GM19240 (cell line): Measurements from ENCODE around the gene VWA5A.
"Not testable (repeated sequence)": the region's sequence is repeated elsewhere in the genome, so short reads cannot be mapped to it uniquely, and the experiment has no call there.

Source experiments
- DNase-seq: peaks from one replicate; pipeline ENCODE4 v3.0.0; 2011; ENCODE audit warnings: low spot score; ENCODE audit not compliant: insufficient read length

The VWA5A gene

GRCh38 chr11:124090996-124091395 lies 24.3 kb upstream of the VWA5A start:
- no peak for DNase-seq

GRCh38 chr11:124093330-124093729 lies 21.9 kb upstream of the VWA5A start:
- DNase-seq: no peak

- DNase-seq: no peak
These were observed 20.5 kb upstream of the VWA5A start for GRCh38 chr11:124094731-124095130.

- DNase-seq: no peak
These were observed 18.9 kb upstream of the VWA5A start for GRCh38 chr11:124096364-124096763.

- DNase-seq: no peak
These were observed 17.1 kb upstream of the VWA5A start for GRCh38 chr11:124098141-124098540.

- DNase-seq: no peak
These were observed 13.5 kb upstream of the VWA5A start for GRCh38 chr11:124101737-124102136.

- no peak for DNase-seq
These were observed 7.1 kb upstream of the VWA5A start for GRCh38 chr11:124108156-124108555.

GRCh38 chr11:124109377-124109776 lies 5.9 kb upstream of the VWA5A start:
- DNase-seq: no peak

- DNase-seq: no peak
These were observed 5.0 kb upstream of the VWA5A start for GRCh38 chr11:124110201-124110600.

- no peak for DNase-seq
These were observed 1.4 kb upstream of the VWA5A start for GRCh38 chr11:124113890-124114289.

- no peak for DNase-seq
These were observed 749 bp downstream of the VWA5A start for GRCh38 chr11:124115782-124116616.

- DNase-seq: no peak
These were observed 3.9 kb downstream of the VWA5A start for GRCh38 chr11:124119103-124119502.

- no peak for DNase-seq
These were observed 5.6 kb downstream of the VWA5A start for GRCh38 chr11:124120891-124121290.

- DNase-seq: no peak
These were observed 6.9 kb downstream of the VWA5A start for GRCh38 chr11:124122123-124122522.

GRCh38 chr11:124123622-124124021 lies 8.4 kb downstream of the VWA5A start:
- no peak for DNase-seq

- not testable (repeated sequence) for DNase-seq
These were observed 11.9 kb downstream of the VWA5A start for GRCh38 chr11:124127134-124127533.

GRCh38 chr11:124143034-124143433 lies 27.8 kb downstream of the VWA5A start:
- no peak for DNase-seq

GRCh38 chr11:124147951-124148350 lies 32.7 kb downstream of the VWA5A start:
- no peak for DNase-seq

- no peak for DNase-seq
These were observed 35.4 kb downstream of the VWA5A start for GRCh38 chr11:124150684-124151083.

- no peak for DNase-seq
These were observed 37.6 kb downstream of the VWA5A start for GRCh38 chr11:124152770-124153407.

- no peak for DNase-seq
These were observed 38.6 kb downstream of the VWA5A start for GRCh38 chr11:124153821-124154220.

GRCh38 chr11:124159481-124159880 lies 44.2 kb downstream of the VWA5A start:
- no peak for DNase-seq

GRCh38 chr11:124160986-124161385 lies 45.7 kb downstream of the VWA5A start:
- DNase-seq: no peak
